GM10248 (cell line): ENCODE measurements around the gene C5orf46.

ENCODE experiments used
- CTCF ChIA-PET: fragments of 300-600 bp; sonication (Branson Sonifier 250); formaldehyde crosslinking; extraction: SDS; loops from one replicate; lab custom pipeline; 2021; ENCODE audit warnings: antibody characterized with exemption; lab: Yijun Ruan, JAX
- POLR2A ChIA-PET: fragments of 350-650 bp; sonication (Branson Sonifier 250); formaldehyde crosslinking; extraction: SDS; loops from one replicate; lab custom pipeline; 2020; ENCODE audit warnings: antibody characterized with exemption; lab: Yijun Ruan, JAX
- DNase-seq: peaks from one replicate; pipeline ENCODE4 v3.0.0; 2012; ENCODE audit errors: extremely low spot score
- TF ChIP-seq, protein P1 (sequence below): IDR thresholded peaks from 2 replicates; pipeline ENCODE4 v1.5.1; 2012; ENCODE audit warnings: mild to moderate bottlenecking, low read depth; ENCODE audit errors: extremely low read depth, missing control alignments, control extremely low read depth

The C5orf46 gene

DNA sequence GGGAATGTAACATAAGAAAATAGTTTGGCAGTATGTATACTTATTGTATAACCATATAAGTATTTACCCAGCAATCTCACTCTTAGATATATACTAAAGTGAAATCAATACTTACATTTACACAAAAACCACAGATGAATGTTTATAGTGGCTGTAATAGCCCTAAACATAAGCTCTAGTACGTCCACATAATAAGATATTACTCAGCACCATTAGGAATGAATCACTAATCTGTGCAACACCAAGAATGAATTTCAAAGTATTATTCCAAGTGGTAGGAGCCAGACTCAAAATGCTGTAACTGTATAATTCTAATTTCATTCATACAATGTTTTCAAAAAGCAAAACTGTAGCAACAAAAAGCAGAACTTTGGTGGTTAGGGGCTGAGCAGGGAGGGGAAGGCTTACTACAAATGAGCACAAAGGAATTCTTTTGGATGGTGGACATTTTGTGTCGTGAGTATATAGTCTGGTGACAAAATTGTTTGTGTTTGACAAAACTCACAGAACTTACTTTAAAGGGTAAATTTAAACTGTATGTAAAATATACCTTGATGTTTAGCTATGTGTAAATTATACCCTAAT is 11.9 kb upstream of the C5orf46 start:
- no peak for DNase-seq
- TF ChIP-seq, protein P1, sequence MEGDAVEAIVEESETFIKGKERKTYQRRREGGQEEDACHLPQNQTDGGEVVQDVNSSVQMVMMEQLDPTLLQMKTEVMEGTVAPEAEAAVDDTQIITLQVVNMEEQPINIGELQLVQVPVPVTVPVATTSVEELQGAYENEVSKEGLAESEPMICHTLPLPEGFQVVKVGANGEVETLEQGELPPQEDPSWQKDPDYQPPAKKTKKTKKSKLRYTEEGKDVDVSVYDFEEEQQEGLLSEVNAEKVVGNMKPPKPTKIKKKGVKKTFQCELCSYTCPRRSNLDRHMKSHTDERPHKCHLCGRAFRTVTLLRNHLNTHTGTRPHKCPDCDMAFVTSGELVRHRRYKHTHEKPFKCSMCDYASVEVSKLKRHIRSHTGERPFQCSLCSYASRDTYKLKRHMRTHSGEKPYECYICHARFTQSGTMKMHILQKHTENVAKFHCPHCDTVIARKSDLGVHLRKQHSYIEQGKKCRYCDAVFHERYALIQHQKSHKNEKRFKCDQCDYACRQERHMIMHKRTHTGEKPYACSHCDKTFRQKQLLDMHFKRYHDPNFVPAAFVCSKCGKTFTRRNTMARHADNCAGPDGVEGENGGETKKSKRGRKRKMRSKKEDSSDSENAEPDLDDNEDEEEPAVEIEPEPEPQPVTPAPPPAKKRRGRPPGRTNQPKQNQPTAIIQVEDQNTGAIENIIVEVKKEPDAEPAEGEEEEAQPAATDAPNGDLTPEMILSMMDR, result no peak
- POLR2A ChIA-PET, result no interaction called here
- CTCF ChIA-PET, result interaction anchor here (2.2 kb wide), 1 partner anchor 10 kb away, joined by 5 read pairs; no protein-coding TSS in a partner anchor

DNA sequence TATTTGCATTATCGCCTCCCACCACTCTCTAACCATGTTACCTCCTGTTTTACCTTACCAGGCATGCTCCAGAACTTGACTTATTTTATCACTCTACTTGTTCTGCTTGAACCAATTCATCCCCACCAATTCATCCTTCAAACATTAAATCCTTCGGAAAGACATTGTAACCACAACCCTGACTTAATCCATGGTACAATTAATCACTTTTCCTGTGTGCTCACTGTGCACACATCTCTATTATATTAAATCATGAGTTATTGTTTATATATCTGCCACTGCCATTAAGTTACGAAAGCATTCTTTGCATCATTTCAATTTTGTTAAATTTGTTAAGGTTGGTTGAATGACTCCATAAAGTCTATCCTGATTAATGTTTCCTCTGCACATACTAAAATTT is 7.4 kb upstream of the C5orf46 start:
- TF ChIP-seq, protein P1, result no peak
- ChIA-PET CTCF (no interaction called here), POLR2A (no interaction called here)
- DNase-seq, result no peak

DNA sequence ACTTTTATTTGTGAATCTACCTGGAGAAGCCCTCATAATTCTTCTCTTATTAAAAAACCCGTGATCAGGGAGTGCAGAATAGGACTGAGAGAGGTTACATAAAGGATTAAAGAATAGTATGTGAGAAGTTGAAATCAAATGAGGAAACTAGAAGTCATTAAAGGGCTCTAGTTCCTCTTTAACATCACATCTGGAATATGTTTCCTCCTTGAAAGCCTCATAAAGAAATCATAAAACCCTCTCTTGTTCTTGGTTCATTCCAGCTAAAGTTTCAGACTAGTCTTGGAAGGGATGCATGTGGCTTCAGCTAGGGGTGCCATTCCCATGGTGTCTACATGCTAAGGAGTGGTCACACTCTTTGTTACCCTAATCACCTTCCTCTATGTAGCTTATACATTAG is 5.7 kb upstream of the C5orf46 start:
- CTCF ChIA-PET, result interaction anchor here (1.0 kb wide), 1 partner anchor 54 kb away, joined by 3 read pairs; no protein-coding TSS in a partner anchor
- no peak for DNase-seq
- TF ChIP-seq, protein P1, result no peak
- POLR2A ChIA-PET, result no interaction called here

DNA sequence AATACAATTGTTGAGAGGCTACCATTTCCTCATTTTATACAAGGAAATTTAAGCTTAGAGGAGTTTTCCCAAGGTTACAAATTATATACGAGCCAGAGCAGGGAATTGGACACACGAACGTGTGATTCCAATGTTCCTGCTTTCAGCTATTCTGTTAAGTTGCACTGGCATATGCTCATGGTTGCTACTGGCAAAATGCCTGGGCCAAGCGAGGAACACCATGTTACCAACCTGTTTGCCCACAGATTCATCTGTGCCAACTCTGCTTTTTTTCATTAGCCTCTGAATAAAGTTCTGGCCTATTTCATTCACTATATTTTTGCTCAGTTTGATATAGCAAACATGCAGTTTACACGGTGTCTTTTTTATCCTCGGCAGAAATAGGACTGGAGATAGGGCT is 5.1 kb upstream of the C5orf46 start:
- CTCF ChIA-PET, result interaction anchor here (1.0 kb wide), 1 partner anchor 54 kb away, joined by 3 read pairs; no protein-coding TSS in a partner anchor

DNA sequence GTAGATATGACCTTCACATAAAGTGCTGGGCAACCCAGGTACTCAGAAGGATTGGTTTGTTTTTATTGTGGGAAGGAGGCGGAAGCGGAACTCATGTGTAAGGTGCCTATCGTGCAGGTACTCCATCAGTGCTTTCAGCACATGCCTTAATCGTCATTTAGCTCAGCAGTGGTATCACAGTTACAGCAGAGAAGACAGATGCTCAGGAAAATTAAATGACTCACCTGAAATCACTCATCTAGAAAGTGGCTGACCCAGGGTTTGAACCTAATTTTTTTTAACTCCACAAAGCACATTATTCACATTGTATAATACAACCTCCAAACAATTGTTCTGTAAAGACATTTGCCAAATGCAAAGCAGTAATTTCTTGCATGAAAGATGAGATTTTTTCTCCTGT is 2.2 kb downstream of the C5orf46 start:
- ChIA-PET CTCF (no interaction called here), POLR2A (no interaction called here)
- TF ChIP-seq, protein P1, result no peak
- DNase-seq, result no peak

More for the DNA sequence above, 5.1 kb upstream of the C5orf46 start:
- DNase-seq, result no peak
- TF ChIP-seq, protein P1, result no peak
- POLR2A ChIA-PET, result no interaction called here

DNA sequence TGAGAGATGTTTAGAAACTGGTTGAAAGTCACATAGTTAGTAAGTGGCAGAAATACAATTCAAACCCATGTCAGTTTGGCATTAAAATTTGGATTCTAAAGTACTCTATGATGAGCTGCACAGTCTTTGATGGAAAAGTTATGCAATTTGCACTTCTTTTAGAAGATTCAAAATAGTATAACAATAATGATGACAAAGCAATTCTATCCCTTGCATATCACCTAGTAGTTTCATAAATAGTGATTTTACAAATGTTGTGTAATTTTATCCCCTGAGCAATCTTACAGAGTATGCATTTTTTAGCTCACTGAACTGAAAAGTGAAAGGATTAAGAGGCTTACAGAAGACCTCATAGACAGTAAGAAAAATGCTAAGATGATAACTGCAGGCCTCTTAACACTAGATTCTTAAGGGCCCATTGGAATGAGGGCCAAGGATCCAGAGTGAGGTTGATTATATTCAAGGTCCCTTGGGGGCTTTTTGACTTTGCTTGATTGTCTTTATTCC is 3.7 kb downstream of the C5orf46 start:
- ChIA-PET POLR2A (no interaction called here), CTCF (no interaction called here)
- no peak for DNase-seq
- TF ChIP-seq, protein P1, result no peak
